ENCODE data around the gene CPED1. TPM values are rescaled to one million over a fixed set of nuclear protein-coding genes. Genes with fewer than 3 reads are reported as not detected.

Gene CPED1
- total RNA-seq, 1 donor from 2014 or later: not detected

- no peaks in the 10 kb centered on the region for H3K27me3 ChIP-seq
These were observed 37.8 kb upstream of the CPED1 start, which contains the start of gene ING3 for GRCh38 chr7:120950539-120951308. Gene ING3, plus strand, starts transcription at chr7:120950777. Its CDS starts 120 bp downstream, at chr7:120950897.

DNA sequence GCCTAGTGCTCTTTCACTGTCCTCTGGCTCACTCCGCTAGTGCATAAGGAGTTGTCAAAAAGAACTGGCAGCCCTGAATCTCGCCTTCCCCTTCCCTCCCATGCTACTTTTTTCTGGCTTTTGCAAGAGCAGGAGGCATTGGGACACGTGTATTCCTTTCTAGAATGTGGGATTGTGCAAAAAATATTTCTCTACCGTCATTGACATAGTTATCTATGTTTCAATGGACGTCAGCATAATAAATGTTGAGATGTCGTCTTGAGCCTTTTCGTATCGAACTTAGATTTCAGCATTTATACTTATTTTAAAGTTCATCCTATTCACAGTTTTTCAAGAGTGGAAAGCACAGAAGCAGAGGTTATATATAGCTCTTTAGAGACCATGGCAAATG is 37.2 kb upstream of the CPED1 start:
- Histone ChIP-seq H3K27ac (no peak overlapping the region), H3K27me3 (no peaks in the 10 kb centered on the region), H3K79me2 (ENCODE audit: low read depth) (peaks cover 36% of the 10 kb centered on the region), H3K9ac (peak overlapping the region; percentile 100), H3K36me3 (peaks cover 18% of the 10 kb centered on the region), H3K4me2 (peak overlapping the region; percentile 97), H3F3A (ENCODE audit: low read depth) (no peaks in the 10 kb centered on the region), H4K20me1 (ENCODE audit: low read depth) (peaks cover 10% of the 10 kb centered on the region), H3K9me3 (ENCODE audit: low read depth) (no peaks in the 10 kb centered on the region), H3K4me3 (peak overlapping the region; percentile 85), H2AFZ (replicated peaks) (peak overlapping the region; percentile 87), H3K4me1 (peaks cover 9% of the 10 kb centered on the region)
- peak overlapping the region; percentile 99 for H3K27ac Mint-ChIP-seq
- peaks cover 15% of the 10 kb centered on the region for H3K4me1 Mint-ChIP-seq
- TF ChIP-seq EZH2 (IDR thresholded peaks at IDR 0.05) (no peak), CTCF (IDR thresholded peaks at IDR 0.05) (no peak), EZH2phosphoT487 (IDR thresholded peaks at IDR 0.05) (no peak)
- peaks cover 12% of the 10 kb centered on the region for H3K36me3 Mint-ChIP-seq
- H3K4me3 Mint-ChIP-seq: peak overlapping the region; percentile 92
- no peaks in the 10 kb centered on the region for H3K27me3 Mint-ChIP-seq (ENCODE audit: insufficient read depth, low read depth)
- no peak for DNase-seq (ENCODE audit: low spot score)
- no peaks in the 10 kb centered on the region for H3K9me3 Mint-ChIP-seq

More at GRCh38 chr7:120950539-120951308, 37.8 kb upstream of the CPED1 start, which contains the start of gene ING3:
- Mint-ChIP-seq H3K4me1 (peaks cover 15% of the 10 kb centered on the region), H3K36me3 (peaks cover 10% of the 10 kb centered on the region), H3K9me3 (no peaks in the 10 kb centered on the region), H3K27ac (peak within 1 kb of the TSS; percentile 99), H3K4me3 (peak within 1 kb of the TSS; percentile 92), H3K27me3 (ENCODE audit: insufficient read depth, low read depth) (no peaks in the 10 kb centered on the region)
- no peaks in the 10 kb centered on the region for H3K9me3 ChIP-seq (ENCODE audit: low read depth)
- H3K9ac ChIP-seq: peak within 1 kb of the TSS; percentile 100
- peak; percentile 99 for DNase-seq (ENCODE audit: low spot score)
- peak within 1 kb of the TSS; percentile 99 for H2AFZ ChIP-seq (replicated peaks)
- H3K4me1 ChIP-seq: peaks cover 9% of the 10 kb centered on the region
- peaks cover 36% of the 10 kb centered on the region for H3K79me2 ChIP-seq (ENCODE audit: low read depth)
- H3K27ac ChIP-seq: peak within 1 kb of the TSS; percentile 100
- H4K20me1 ChIP-seq (ENCODE audit: low read depth): peaks cover 10% of the 10 kb centered on the region
- H3K36me3 ChIP-seq: peaks cover 14% of the 10 kb centered on the region
- no peaks in the 10 kb centered on the region for H3F3A ChIP-seq (ENCODE audit: low read depth)
- TF ChIP-seq CTCF (IDR thresholded peaks at IDR 0.05) (no peak), EZH2 (IDR thresholded peaks at IDR 0.05) (no peak), EZH2phosphoT487 (IDR thresholded peaks at IDR 0.05) (no peak)
- peak within 1 kb of the TSS; percentile 85 for H3K4me3 ChIP-seq
- H3K4me2 ChIP-seq: peak within 1 kb of the TSS; percentile 97

- Histone ChIP-seq H3K36me3 (peaks cover 19% of the 10 kb centered on the region), H2AFZ (replicated peaks) (no peak overlapping the region), H3K4me3 (peak overlapping the region; percentile 85), H3K4me2 (peak overlapping the region; percentile 97), H3K9me3 (ENCODE audit: low read depth) (no peaks in the 10 kb centered on the region), H3F3A (ENCODE audit: low read depth) (no peaks in the 10 kb centered on the region), H3K79me2 (ENCODE audit: low read depth) (peaks cover 36% of the 10 kb centered on the region), H3K27ac (no peak overlapping the region), H3K27me3 (no peaks in the 10 kb centered on the region), H3K9ac (peak overlapping the region; percentile 100), H3K4me1 (peaks cover 9% of the 10 kb centered on the region), H4K20me1 (ENCODE audit: low read depth) (peaks cover 10% of the 10 kb centered on the region)
- TF ChIP-seq EZH2phosphoT487 (IDR thresholded peaks at IDR 0.05): no peak
- TF ChIP-seq CTCF (IDR thresholded peaks at IDR 0.05): no peak
- TF ChIP-seq EZH2 (IDR thresholded peaks at IDR 0.05): no peak
- no peaks in the 10 kb centered on the region for H3K27me3 Mint-ChIP-seq (ENCODE audit: insufficient read depth, low read depth)
- H3K4me3 Mint-ChIP-seq: peak overlapping the region; percentile 92
- DNase-seq (ENCODE audit: low spot score): peak; percentile 8
- no peaks in the 10 kb centered on the region for H3K9me3 Mint-ChIP-seq
- H3K36me3 Mint-ChIP-seq: peaks cover 13% of the 10 kb centered on the region
- H3K4me1 Mint-ChIP-seq: peaks cover 15% of the 10 kb centered on the region
- no peak overlapping the region for H3K27ac Mint-ChIP-seq
These were observed 36.7 kb upstream of the CPED1 start for GRCh38 chr7:120951826-120952225.
